Stimulated activated CD4-positive, alpha-beta T cell treated with anti-CD3 and anti-CD28 coated beads, Interleukin-1b, Interleukin-23, amount 100 ng/mL, for 1 hour (primary cell): ENCODE results near the gene WWOX.

Experiments
- DNase-seq, 2 donors: peaks; one replicate each; pipeline ENCODE4 v3.0.0-alpha.2; 2020; ENCODE audit warnings: low read depth in 2 of 2

Gene WWOX

DNA sequence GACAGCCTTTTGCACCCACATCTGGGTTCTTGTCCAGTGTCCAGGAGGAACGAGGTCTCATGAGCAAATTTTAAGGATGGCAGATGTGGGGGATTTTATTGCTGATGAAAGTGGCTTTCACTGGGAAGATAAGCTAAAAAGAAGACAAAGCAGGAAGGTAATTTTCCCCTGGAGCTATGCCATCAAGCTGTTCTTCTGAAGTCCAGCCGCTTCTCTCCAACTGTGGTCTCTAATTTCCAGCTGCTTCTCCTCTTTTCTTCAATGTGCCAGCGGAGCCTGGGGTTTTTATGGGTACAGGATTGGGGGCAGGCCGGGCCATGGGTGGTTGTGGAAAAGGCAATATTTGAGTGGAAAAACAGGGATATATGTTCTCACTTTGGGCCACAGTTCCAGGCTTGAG, 430.8 kb downstream of the WWOX start:
- no peak for DNase-seq

DNA sequence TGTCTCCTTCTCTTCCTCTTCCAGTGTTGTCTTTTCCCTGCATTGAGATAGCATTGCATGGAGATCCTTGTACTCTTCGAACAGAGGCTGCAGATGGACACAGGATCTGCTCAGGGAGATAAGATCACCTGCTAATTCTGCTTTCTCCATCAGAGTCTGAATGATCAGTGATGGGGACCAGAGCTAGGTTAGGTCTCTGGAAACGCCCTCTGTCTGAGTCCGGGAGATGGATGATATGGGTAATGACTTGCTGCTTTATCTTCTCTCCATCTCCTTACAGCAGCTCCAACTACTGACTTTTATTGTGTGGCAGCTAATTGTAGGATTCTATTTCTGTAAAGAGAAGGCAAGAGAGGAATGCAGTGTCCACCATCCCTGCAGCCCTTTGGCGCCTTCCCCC, 435.6 kb downstream of the WWOX start:
- no peak for DNase-seq

DNA sequence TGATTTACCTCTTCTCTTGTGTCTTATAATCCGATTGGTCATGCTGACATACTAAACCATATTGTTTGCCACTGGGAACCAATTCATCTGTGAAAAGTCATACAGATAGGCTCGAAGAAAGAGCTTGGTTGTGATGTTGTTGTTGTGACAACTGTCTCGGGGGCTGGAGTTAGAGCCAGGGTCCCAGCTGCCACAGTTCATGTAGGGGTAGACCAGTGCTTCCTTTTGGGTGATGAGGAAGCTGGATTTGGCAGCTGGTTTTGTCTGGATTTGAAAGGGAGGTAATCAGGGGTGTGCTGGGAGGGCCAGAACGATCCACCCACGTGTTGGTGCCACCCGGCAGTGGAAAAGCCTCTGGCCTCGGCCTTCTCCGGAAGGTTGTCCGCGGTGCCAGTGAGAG, 438.1 kb downstream of the WWOX start:
- DNase-seq: no peak

DNA sequence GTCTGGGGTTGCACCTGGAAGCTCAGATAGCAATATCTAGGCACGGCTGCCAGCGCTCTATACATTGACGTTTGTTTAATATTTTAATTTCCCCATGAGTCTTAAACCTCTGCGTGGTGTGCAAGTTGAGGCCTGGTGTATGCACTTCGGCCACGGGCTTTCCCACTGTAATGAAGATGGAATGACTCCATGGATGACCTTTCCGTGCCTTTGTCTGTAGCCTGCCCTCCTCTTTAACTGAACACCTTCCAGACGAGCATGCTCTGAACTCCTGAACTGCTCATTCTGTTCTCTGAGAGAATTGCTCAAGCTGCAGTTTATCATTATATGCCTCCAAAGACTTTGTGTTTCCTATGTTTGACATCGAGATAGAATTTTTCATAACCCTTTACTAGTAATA, 438.8 kb downstream of the WWOX start:
- DNase-seq: no peak

DNA sequence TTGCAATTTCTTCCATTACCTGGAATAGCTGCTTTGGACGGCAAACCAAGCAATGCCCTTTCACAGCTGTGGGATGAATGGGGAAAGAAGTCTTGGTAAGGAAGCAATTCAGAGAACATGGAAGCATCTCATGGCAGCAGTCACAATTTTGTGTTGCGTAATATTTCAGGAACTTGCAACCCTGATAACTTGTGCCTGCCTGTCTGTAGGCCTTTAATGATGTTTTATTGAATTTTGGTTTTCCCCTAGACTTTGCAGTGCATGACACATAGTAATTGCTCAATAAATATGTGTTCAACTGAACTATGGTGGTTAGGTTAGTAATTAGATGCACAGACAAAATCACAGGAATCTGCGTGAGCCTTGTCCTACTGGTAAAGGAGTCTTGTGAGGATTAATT, 439.5 kb downstream of the WWOX start:
- no peak for DNase-seq

DNA sequence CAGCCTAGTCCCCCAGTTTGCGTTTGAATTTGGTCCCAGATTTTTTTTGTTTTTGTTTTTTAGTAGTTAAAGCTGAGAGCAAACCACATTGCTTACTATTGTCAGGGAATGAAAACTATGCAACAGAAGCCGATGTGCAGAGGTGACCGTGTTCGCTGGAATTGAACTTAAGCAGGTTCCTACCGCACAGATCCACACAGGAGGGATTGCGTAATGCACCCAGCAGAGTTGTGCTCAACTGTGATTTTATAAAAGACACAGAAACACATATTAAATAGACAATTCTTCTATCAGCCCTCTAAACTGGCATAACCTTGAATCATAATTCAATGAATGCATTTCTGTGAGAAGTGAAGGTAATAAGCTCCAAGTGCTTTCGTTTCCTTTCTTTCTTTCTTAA, 443.0 kb downstream of the WWOX start:
- DNase-seq: no peak

DNA sequence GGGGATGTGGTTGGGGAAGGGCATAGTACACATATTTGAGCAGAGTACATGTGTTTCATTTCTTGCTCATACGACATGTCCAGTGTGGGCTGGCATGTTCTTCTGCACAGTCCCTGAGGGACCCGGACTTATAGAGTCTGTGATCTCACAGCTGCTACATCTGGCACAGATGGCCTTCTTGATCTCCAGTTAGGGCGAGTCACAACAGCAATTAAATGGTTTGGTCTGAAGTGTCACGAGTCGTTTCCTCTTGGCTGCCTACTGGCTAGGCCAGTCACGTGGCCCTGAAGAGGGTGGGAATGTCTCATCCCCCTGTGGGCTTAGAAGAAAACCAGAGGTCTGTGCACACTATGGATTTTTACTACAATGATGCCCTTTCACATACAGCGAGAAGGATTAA, 443.6 kb downstream of the WWOX start:
- no peak for DNase-seq

DNA sequence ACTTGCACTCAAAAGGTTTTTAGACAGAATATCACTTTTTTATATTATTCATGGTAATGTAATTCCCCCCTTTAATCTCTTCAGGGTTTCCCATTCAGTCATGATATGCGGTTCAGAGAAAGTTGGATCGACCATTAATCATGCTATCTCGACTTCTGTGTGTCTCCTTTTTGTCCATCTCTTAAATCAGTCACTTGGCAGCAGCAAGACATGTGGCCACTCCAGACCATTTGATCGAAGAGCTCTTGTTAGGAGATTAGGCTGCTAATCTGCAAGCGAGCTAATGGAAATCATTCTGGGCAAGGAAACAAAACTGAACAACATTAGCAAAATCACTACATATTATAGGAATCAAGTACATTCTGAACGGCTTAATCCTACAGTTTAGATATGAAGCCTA, 449.9 kb downstream of the WWOX start:
- no peak for DNase-seq

DNA sequence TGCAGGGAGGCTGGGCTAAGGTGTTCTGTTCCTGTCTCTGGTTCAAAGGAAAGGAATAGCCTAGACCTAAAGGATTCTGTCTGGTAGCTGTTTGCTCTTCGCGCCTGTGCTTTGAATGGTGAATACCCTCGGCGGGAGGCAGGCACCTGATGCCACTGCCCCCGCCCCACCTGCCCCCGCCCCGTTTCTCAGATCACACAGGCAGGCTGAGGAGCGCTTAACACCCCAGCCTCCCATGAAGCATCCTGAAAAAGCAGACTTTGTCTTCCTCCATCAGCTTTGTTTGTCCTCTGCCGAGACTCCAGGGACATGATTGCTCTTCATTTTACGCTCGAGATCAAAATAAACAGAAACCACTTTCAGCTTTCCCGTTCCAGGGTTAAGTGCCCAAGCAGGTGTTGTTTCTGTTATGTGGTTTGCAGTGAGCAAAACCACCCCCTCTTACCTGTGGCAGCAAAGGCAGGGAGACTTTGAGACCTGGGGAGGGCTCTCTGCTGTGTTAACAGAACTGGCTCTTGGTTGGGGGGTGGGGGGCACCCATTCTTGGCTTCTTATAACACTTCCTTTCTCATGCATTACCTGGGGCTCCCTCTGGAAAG, 452.1 kb downstream of the WWOX start:
- no peak for DNase-seq

DNA sequence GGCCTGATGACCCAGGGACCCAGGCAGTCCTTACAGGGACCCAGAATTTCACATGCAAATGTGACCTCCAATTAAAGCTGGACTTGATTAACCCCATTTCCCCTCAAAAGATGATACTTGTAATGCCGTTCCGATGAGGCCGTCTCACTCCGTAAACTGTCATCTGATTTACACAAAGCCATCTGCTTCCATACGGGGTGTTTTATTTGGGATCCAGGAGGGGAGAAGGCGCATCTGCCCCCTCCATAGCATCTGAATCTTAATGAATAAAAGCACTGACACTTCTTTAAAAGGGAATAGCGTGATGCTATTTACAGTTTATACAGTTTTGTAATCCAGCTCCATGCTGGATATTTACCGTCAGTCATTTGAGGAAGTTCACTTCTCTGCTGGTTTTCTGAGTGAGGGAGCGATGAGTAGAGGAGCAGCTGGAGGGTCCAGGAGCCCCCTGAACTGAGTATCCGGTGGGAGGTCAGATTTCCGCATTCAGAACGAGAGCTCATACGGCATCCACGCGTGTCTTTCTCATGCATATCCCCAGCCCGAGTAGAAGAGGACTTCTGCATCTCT, 452.7 kb downstream of the WWOX start:
- no peak for DNase-seq

DNA sequence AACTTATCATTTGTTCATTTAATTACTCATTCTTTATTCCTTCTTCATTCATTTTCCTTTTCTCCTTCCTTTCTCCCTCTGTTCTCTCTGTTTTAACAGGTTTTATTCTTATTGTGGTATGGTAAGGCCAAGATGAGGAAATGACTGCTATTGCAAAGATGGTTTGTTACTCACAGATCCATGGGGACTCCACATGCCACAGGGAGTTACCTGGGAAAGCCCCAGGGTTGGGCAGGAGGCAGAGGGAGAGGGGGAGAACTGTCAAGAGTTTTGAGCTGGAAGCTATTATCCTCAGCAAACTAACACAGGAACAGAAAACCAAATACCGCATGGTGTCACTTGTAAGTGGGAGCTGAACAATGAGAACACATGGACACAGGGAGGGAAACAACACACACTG, 453.3 kb downstream of the WWOX start:
- DNase-seq: no peak

DNA sequence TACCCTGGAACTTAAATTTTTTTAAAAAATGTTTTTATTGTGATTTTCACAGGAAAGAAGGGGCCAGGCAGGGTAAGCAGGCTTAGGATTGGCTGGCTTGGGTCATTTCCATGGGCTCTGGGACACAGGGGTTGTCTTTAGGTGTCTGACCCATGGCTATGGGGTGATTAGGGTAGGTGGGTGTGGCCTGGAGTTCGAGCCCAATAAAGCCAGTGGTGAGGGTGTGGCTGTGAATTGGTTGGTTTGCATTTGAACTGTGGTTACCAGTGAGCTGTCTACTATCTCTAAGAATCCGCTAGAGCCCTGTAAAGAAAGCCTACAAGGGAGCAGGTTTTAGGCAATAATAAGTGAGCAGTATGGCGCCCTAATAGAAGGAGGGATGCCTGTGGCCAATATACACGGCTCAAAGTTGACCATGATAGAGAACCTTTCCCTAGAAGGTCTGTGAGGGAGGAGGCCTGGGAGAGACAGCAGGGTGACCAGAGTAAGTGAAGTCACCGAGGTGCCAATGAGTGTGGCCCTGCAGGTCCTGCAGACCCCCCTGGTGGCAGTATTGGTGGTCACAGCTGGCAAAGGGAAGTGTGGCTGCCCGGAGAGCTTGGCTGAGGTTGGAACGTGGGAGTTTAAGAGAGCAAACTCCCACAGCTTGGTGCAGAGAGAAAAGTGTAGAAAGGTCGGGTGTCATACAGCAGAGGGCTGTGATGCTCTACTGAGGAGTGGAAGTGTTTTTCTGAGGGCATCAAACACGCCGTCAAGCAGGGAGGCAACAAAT, 454.0 kb downstream of the WWOX start:
- no peak for DNase-seq

DNA sequence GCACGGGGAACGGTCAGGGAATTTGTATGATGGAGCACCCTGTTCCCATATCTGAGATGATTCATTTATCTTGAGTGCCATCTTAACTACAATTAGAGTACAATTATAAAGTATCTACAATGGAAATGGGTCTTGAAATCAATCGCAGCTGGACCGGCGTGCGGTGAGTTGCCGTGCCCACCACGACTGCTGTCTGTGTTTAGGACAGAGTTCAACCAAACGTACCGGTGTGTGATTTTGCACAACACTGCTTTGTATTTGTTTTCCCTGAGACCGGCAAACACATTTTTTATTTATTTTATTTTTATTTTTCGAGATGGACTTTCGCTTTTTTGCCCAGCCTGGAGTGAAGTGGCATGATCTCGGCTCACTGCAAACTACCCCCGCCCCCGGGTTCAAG, 457.0 kb downstream of the WWOX start:
- DNase-seq: no peak

DNA sequence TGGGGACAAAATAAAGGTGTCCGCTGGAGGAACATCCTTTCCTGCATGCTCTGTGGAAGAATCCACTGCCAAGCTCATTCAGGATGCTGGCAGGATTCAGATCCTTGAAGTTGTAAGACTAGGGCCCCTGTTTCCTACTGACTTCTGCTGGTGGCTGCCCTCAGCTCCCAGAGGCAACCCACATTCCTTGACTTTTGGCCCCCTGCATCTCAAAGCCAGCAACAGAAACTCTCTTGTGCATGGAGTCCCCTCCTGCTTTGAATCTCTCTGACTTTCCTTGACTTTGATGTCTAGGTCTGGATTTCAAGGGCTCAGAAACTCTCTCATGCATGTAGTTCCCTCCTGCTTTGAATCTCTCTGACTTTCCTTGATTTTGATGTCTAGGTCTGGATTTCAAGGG, 461.5 kb downstream of the WWOX start:
- DNase-seq: no peak

DNA sequence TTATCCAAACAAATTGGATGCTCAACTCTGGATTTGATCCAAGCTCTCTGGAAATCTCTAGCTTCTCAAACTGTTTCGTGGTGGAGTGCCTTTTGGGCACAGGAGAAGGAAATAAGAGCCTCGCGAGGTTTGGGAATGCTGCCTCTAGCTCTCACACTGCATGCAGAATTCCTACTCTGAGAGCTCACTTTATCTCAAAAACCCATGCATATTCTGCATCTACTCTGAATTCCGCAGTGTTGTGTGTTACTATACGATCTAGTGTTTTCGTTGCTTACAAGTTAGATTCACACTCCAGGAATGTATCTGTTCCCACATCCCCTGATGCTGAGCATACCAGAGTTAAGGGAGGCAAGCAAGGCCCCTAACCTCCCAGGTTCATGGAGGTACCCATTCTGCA, 462.7 kb downstream of the WWOX start:
- DNase-seq: no peak

DNA sequence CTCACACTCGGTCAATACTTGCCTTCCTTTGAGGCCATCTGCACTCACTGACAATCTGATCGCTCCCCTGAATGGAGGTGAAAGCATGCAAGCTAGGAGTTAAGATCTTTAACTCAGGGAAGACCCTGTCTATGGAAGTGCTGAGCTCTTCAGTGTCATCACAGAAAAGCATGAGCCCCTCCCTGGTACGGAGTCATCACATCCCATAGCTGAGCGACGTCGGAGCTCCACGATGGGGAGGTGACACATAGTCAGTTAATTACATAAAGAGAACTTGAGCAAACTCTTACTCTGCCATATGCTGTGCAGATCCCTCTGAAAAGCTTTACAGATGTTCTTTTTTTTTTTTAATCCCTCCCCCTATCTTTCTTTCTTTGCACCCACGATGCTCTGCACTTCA, 463.2 kb downstream of the WWOX start:
- DNase-seq: no peak

DNA sequence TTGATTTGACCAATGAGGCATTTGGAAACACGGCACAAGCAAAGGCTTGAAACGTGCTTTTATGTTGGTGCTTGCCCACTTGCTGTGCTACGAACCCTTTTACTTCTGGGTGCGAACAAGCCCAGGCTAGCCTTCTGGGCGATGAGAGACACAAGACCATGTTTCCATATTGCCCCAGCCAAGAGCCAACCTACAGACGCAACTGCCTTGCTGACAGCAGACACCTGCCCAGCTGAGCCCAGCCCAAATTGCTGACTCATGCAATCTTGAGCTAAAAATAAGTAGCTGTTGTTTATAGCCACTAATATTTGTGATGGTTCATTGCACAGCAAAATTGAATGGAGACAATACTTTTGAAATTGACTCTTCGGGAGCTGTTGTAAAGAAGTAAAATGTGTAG, 464.5 kb downstream of the WWOX start:
- no peak for DNase-seq

DNA sequence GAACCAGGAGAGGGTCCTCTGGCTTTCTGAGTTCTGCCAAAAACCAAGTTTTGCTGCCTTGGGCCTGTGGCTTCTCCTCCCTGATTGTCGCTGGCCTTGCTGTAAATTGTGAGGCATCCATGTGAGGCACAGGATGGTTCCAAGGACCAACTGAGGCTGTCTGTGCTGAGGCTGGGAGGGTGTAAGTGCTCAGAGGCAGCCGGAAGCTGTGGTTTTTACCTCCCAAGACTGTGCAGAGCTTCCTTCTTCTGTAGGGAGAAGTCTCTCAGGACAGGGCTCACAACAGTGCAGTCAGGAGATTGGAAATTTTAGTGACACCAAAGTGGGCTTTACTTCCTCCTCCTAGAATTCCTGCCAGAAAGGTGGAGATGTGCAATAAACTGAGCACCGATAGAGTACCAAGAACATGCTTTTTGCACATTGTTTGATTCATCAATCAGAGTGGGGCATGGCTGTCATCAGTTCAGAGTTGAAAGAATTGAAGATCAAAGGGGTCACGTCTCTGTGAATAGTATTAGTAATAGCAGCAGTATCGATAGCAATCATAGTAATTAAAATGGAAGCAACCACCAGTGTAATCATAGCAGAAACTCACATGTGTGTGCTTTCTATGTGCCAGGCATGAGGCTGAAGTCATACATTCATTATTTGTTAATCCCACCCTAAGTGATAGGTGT, 467.1 kb downstream of the WWOX start:
- no peak for DNase-seq

DNA sequence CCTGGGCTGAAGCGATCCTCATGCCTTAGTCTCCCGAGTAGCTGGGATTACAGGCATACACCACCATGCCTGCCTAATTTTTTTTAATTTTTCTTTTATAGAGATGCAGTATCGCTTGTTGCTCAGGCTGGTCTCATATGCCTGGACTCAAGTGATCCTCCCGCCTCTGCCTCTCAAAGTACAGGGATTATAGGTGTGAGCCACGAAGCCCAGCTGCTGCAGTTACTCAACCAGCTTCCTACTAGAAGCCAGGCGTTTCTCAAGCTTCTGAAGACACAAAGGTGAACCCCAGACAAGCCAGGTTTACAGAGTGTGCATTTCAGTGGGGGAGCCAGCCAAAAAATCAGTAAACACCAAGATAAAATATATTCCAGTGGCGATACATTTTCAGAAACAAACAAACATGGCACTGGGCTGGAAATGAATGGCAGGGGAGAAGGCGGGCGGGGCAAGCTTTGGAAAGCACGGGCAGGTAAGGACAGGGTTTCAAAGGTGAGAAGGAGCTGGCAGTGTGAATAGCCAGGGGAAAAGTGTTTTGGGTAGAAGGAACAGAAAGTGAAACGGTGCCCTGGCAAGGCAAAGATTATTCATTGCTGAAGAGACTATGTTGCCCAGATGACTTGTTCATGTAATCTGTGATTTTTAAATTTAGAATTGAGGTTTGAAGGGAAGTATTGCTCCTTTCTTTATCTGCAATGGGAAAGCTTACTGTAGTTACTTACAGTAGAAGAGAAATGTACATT, 471.1 kb downstream of the WWOX start:
- DNase-seq: no peak

DNA sequence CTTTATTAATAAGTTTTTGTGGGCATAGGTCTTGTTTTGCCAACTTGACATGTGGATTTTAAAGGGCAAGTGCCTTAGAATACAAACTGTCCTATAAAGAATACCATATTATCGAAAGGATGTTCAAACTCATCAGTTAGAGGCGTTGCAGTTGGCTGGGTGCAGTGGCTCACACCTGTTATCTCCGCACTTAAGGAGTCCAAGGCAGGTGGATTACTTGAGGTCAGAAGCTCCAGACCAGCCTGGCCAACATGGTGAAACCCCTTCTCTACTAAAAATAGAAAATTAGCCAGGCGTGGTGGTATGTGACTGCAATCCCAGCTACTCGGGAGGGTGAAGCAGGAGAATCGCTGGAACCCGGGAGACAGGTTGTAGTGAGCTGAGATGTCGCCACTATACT, 472.0 kb downstream of the WWOX start:
- no peak for DNase-seq

DNA sequence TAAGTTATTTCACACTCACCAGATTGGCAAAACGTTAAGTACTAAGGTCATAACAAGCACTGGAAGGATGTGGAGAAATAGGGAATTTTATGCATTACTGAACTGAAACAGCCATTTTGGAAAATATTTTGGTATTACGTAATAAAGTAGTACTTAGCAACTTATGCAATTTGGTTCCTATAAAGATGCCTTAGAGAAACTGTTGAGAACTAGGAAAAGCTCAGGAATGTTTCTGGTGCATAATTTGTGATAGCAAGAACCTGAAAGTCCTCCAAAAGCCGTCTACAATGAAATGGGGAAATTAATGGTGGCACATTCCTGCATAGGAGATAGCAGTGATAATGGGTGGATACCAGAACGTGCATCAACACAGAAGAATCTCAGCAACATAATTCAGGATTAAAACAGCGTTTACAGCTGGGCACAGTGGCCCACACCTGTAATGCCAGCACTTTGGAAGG, 472.5 kb downstream of the WWOX start:
- DNase-seq: no peak

DNA sequence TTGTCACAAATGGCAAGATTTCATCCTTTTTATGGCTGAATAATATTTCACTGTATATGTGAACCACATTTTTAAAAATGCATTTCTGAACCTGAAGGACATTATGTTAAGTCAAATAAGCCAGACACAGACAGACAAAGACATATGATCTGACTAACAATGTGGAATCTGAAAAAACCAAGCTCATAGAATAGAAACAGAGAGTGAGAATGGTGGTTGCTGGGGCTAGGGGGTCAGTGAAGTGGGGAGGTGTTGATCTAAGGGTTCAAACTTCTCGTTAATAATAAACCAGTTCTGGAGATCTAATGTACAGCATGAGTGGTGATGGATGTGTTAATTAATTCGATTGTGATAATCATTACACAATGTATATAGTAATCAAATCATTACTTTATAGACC, 475.1 kb downstream of the WWOX start:
- DNase-seq: no peak
